Effector CD8-positive, alpha-beta T cell (primary cell): Measurements from ENCODE around the gene ZNF783.
"Not testable (repeated sequence)": the region's sequence is repeated elsewhere in the genome, so short reads cannot be mapped to it uniquely, and the experiment has no call there.

Source experiments
- DNase-seq: peaks from one replicate; lab custom pipeline; 2025; lab: John Stamatoyannopoulos, UW

ZNF783 gene

GRCh38 chr7:149330914-149331567 is 69.0 kb downstream of the ZNF783 start:
- DNase-seq: no peak

GRCh38 chr7:149332602-149333320 is 70.8 kb downstream of the ZNF783 start:
- DNase-seq: not testable (repeated sequence)

DNA sequence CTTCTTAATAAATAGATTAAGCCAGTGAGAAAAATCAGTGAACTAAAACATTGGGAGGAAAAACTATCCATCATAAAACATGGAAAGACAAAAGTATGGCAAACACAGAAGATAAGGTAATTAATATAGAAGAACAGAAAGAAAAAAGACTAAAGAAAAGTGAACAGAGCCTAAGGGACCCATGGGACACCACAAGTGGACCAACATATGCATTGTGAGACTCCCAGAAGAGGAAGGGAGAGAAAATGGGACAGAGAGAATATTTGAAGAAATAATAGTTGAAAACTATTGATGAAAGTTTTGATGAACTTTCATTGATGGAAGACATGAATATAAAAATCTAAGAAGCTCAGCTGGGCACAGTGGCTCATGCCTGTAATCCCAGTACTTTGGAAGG is 71.3 kb downstream of the ZNF783 start:
- no peak for DNase-seq

- no peak for DNase-seq
These were observed 72.2 kb downstream of the ZNF783 start for GRCh38 chr7:149334219-149334618.
